H9 (cell line): ENCODE results near the gene CD200. TPM values are rescaled to one million over a fixed set of nuclear protein-coding genes. Genes with fewer than 3 reads are reported as not detected.

Source experiments
- DNase-seq: peaks from one replicate; pipeline ENCODE4 v3.0.0-alpha.2; 2017
- H2AFZ ChIP-seq: one replicate; pipeline ENCODE4 v1.6.1; 2013; ENCODE audit warnings: mild to moderate bottlenecking, low read length, control low read depth, moderate library complexity
- H2AK5ac ChIP-seq: 2 replicates; pipeline ENCODE4 v1.6.1; 2013; ENCODE audit warnings: low read length, control low read depth, mixed read lengths; ENCODE audit not compliant: insufficient read length
- H2BK120ac ChIP-seq: one replicate; pipeline ENCODE4 v1.6.1; 2013; ENCODE audit warnings: low read depth, mild to moderate bottlenecking, low read length, control low read depth, inconsistent platforms; ENCODE audit not compliant: poor library complexity, severe bottlenecking
- H2BK12ac ChIP-seq: 2 replicates; pipeline ENCODE4 v1.6.1; 2013; ENCODE audit warnings: low read length, control low read depth, mixed read lengths, low read depth; ENCODE audit not compliant: insufficient read length
- H2BK15ac ChIP-seq: 2 replicates; pipeline ENCODE4 v1.6.1; 2013; ENCODE audit warnings: low read depth, low read length, control low read depth
- H2BK20ac ChIP-seq: one replicate; pipeline ENCODE4 v1.6.1; 2013; ENCODE audit warnings: low read depth, mild to moderate bottlenecking, low read length, control low read depth, inconsistent platforms; ENCODE audit not compliant: poor library complexity, severe bottlenecking
- H2BK5ac ChIP-seq: 2 replicates; pipeline ENCODE4 v1.6.1; 2013; ENCODE audit warnings: low read length, control low read depth, mixed read lengths; ENCODE audit not compliant: insufficient read length
- H3K14ac ChIP-seq: 2 replicates; pipeline ENCODE4 v1.6.1; 2013; ENCODE audit warnings: low read length, control low read depth; ENCODE audit not compliant: insufficient read depth
- H3K18ac ChIP-seq: 2 replicates; pipeline ENCODE4 v1.6.1; 2013; ENCODE audit warnings: low read depth, mild to moderate bottlenecking, mixed read lengths, low read length, control low read depth; ENCODE audit not compliant: insufficient read length
- H3K23ac ChIP-seq: 2 replicates; pipeline ENCODE4 v1.6.1; 2013; ENCODE audit warnings: low read length, control low read depth, mixed read lengths, low read depth; ENCODE audit not compliant: insufficient read length
- H3K23me2 ChIP-seq: 2 replicates; pipeline ENCODE4 v1.6.1; 2013; ENCODE audit warnings: low read depth, mild to moderate bottlenecking, mixed read lengths, low read length, control low read depth; ENCODE audit not compliant: insufficient read length, poor library complexity, severe bottlenecking
- H3K27ac ChIP-seq: 2 replicates; pipeline ENCODE4 v1.5.1; 2013; ENCODE audit warnings: low read length, control low read depth, mixed read lengths, low read depth; ENCODE audit not compliant: insufficient read length
- H3K27me3 ChIP-seq: 2 replicates; pipeline ENCODE4 v1.6.1; 2013; ENCODE audit warnings: low read length, control low read depth, inconsistent platforms; ENCODE audit not compliant: insufficient read depth
- H3K4ac ChIP-seq: 2 replicates; pipeline ENCODE4 v1.6.1; 2013; ENCODE audit warnings: low read depth, mild to moderate bottlenecking, control low read depth, inconsistent platforms, low read length, moderate library complexity
- H3K4me1 ChIP-seq: 2 replicates; pipeline ENCODE4 v1.6.1; 2013; ENCODE audit warnings: low read length, control low read depth, inconsistent platforms; ENCODE audit not compliant: insufficient read depth
- H3K4me2 ChIP-seq: 2 replicates; pipeline ENCODE4 v1.6.1; 2013; ENCODE audit warnings: low read length, control low read depth, mixed read lengths; ENCODE audit not compliant: insufficient read length, insufficient read depth
- H3K56ac ChIP-seq: 2 replicates; pipeline ENCODE4 v1.6.1; 2013; ENCODE audit warnings: low read depth, mild to moderate bottlenecking, mixed read lengths, low read length, control low read depth; ENCODE audit not compliant: insufficient read length
- H3K79me1 ChIP-seq: 2 replicates; pipeline ENCODE4 v1.6.1; 2013; ENCODE audit warnings: low read depth, mild to moderate bottlenecking, moderate library complexity, low read length, control low read depth, inconsistent platforms; ENCODE audit not compliant: insufficient read depth, poor library complexity, severe bottlenecking
- H3K79me2 ChIP-seq: 2 replicates; pipeline ENCODE4 v1.6.1; 2013; ENCODE audit warnings: low read length, control low read depth, inconsistent platforms; ENCODE audit not compliant: insufficient read depth
- H3K9ac ChIP-seq: 2 replicates; pipeline ENCODE4 v1.6.1; 2013; ENCODE audit warnings: low read length, control low read depth, mixed read lengths; ENCODE audit not compliant: insufficient read length; ENCODE audit errors: extremely low read depth
- H3K9me3 ChIP-seq: one replicate; pipeline ENCODE4 v1.6.1; 2013; ENCODE audit warnings: low read depth, low read length, inconsistent platforms; ENCODE audit not compliant: control insufficient read depth
- H3T11ph ChIP-seq: one replicate; pipeline ENCODE4 v1.6.1; 2013; ENCODE audit warnings: mild to moderate bottlenecking, low read length, control low read depth, inconsistent platforms
- H4K20me1 ChIP-seq: one replicate; pipeline ENCODE4 v1.6.1; 2013; ENCODE audit not compliant: control insufficient read depth, insufficient read length, insufficient read depth
- H4K5ac ChIP-seq: 2 replicates; pipeline ENCODE4 v1.6.1; 2013; ENCODE audit warnings: low read depth, mild to moderate bottlenecking, mixed read lengths, low read length, control low read depth; ENCODE audit not compliant: insufficient read length
- H4K8ac ChIP-seq: replicated peaks from 2 replicates; pipeline ENCODE4 v1.6.1; 2013; ENCODE audit warnings: low read length, control low read depth, mixed read lengths, low read depth; ENCODE audit not compliant: insufficient read length
- H4K91ac ChIP-seq: 2 replicates; pipeline ENCODE4 v1.6.1; 2013; ENCODE audit warnings: low read depth, mild to moderate bottlenecking, moderate library complexity, mixed read lengths, low read length, control low read depth; ENCODE audit not compliant: insufficient read length
- H3K27ac Mint-ChIP-seq, 3 experiments: 2 replicates in 2 of 3; 3 replicates in 1 of 3; pipeline ENCODE4 v1.8.0; 2020 to 2021; ENCODE audit warnings: mixed read lengths in 3 of 3, mild to moderate bottlenecking in 1 of 3, moderate library complexity in 1 of 3
- H3K27me3 Mint-ChIP-seq: 2 replicates; pipeline ENCODE4 v1.8.0; 2021; ENCODE audit warnings: low read depth, mild to moderate bottlenecking, moderate library complexity, mixed read lengths
- H3K36me3 Mint-ChIP-seq, 3 experiments: 2 replicates in 2 of 3; 3 replicates in 1 of 3; pipeline ENCODE4 v1.8.0; 2020 to 2021; ENCODE audit warnings: low read depth in 3 of 3, mixed read lengths in 3 of 3; ENCODE audit not compliant: insufficient read depth in 1 of 3
- H3K4me1 Mint-ChIP-seq, 2 experiments: 2 replicates each; pipeline ENCODE4 v1.8.0; 2020; ENCODE audit warnings: mixed read lengths in 2 of 2
- H3K4me3 Mint-ChIP-seq, 2 experiments: 2 replicates in 1 of 2; 3 replicates in 1 of 2; pipeline ENCODE4 v1.8.0; 2020 to 2021; ENCODE audit warnings: mild to moderate bottlenecking in 2 of 2, mixed read lengths in 2 of 2, moderate library complexity in 1 of 2
- H3K9me3 Mint-ChIP-seq, 2 experiments: 2 replicates in 1 of 2; 3 replicates in 1 of 2; pipeline ENCODE4 v1.8.0; 2020; ENCODE audit warnings: mild to moderate bottlenecking in 2 of 2, mixed read lengths in 2 of 2, moderate library complexity in 1 of 2
- WGBS: extraction: QIAGEN DNeasy Blood & Tissue Kit; methylation state at CpG from one replicate; pipeline ENCODE4 v1.1.7; 2013; ENCODE audit warnings: missing lambda C conversion rate, low lambda C conversion rate, mixed read lengths; ENCODE audit not compliant: insufficient read length; ENCODE audit errors: extremely low coverage; 5-methylcytosine and 5-hydroxymethylcytosine counted together
- total RNA-seq: library from RNA; stranded (reverse); gene quantifications from 2 replicates; pipeline ENCODE4 v1.2.1, GENCODE V29; 2021
- TF ChIP-seq, protein P1 (sequence below): fragments of 200-600 bp; sonication (generic); conservative IDR thresholded peaks from 3 replicates; pipeline ENCODE4 v1.8.0; 2021; ENCODE audit warnings: antibody characterized with exemption, mild to moderate bottlenecking

CD200 gene
- total RNA-seq, 1 experiment from 2014 or later: 51.6 TPM

DNA sequence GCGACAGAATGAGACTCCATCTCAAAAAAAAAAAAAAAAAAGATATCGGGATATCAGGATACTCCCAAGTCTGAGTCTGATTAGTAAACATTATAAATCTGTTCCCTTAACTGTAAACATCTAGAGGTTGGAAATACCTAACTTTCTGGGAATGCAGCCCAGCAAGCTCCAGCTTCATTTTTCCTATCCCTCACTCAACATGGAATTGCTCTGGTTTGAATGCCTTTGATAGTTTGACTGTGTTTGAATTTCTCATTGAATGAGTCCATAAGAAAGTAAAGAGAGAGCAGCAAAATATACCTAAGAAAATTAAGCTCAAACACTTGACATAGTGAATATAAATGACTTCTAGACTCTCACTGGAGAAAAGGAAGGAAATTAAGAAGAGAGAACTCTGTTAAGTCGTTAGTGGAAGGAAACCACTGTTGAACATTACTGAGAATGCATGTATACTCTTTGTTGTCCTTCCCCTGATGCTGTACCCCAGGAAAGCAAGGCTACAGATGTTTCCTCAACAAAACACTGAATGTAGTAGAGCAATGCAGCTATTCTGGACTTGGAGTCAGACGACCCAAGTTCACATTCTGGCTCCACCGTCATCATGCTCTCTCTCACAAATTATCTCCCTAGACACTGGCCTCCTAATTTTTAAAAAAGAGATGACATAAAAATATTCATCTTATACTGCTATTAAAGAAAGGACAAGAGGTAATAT lies 62.4 kb downstream of the CD200 start:
- Histone ChIP-seq H4K91ac (no peak overlapping the region), H4K20me1 (no peaks in the 10 kb centered on the region), H3K4ac (no peak overlapping the region), H3K23me2 (no peaks in the 10 kb centered on the region), H2BK5ac (no peak overlapping the region), H3K79me2 (no peaks in the 10 kb centered on the region), H3K56ac (no peak overlapping the region), H3K4me1 (peaks cover 12% of the 10 kb centered on the region), H3K23ac (no peak overlapping the region), H2BK120ac (peak overlapping the region; percentile 25), H3K9ac (no peak overlapping the region), H3K9me3 (peaks cover 10% of the 10 kb centered on the region), H3K14ac (no peak overlapping the region), H3K79me1 (no peaks in the 10 kb centered on the region), H2AK5ac (no peak overlapping the region), H4K8ac (no peak overlapping the region), H3K27ac (no peak overlapping the region), H3T11ph (no peak overlapping the region), H3K27me3 (no peaks in the 10 kb centered on the region), H3K18ac (no peak overlapping the region), H4K5ac (no peak overlapping the region), H2AFZ (no peak overlapping the region), H2BK20ac (no peak overlapping the region), H2BK15ac (no peak overlapping the region), H2BK12ac (no peak overlapping the region), H3K4me2 (no peak overlapping the region)
- TF ChIP-seq, protein P1, sequence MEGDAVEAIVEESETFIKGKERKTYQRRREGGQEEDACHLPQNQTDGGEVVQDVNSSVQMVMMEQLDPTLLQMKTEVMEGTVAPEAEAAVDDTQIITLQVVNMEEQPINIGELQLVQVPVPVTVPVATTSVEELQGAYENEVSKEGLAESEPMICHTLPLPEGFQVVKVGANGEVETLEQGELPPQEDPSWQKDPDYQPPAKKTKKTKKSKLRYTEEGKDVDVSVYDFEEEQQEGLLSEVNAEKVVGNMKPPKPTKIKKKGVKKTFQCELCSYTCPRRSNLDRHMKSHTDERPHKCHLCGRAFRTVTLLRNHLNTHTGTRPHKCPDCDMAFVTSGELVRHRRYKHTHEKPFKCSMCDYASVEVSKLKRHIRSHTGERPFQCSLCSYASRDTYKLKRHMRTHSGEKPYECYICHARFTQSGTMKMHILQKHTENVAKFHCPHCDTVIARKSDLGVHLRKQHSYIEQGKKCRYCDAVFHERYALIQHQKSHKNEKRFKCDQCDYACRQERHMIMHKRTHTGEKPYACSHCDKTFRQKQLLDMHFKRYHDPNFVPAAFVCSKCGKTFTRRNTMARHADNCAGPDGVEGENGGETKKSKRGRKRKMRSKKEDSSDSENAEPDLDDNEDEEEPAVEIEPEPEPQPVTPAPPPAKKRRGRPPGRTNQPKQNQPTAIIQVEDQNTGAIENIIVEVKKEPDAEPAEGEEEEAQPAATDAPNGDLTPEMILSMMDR: no peak
- Mint-ChIP-seq H3K27me3 (no peaks in the 10 kb centered on the region), H3K27ac (no peak overlapping the region; a peak in 1 of 7 replicates), H3K9me3 (peaks cover 16 to 17% of the 10 kb centered on the region in 2 experiments), H3K4me3 (no peak overlapping the region), H3K36me3 (peaks cover 12 to 23% (median 18%) of the 10 kb centered on the region in 3 experiments), H3K4me1 (peaks cover 38 to 47% of the 10 kb centered on the region in 2 experiments)
- WGBS: no CpG with 5 or more reads among the region's 5 CpGs
- DNase-seq: no peak
